Measurements from ENCODE around the gene C2orf80.
"Not testable (repeated sequence)": the region's sequence is repeated elsewhere in the genome, so short reads cannot be mapped to it uniquely, and the experiment has no call there.

The C2orf80 gene

DNA sequence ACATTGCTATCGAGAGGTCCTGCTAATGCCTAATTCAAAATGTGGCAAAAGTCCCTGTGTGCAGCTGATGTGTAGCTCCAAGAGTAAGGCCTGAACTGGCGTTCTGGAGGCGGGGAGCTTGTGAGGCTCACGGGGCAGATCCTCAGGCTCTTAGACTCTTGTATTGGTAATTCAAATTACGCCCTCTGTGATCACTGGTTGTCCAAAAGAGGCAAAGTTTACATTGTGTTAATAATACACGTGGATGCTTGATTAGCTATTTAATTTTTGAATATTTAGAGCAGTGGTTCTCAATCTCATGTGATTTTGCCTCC, 14.0 kb downstream of the C2orf80 start:
- no peak for DNase-seq

DNA sequence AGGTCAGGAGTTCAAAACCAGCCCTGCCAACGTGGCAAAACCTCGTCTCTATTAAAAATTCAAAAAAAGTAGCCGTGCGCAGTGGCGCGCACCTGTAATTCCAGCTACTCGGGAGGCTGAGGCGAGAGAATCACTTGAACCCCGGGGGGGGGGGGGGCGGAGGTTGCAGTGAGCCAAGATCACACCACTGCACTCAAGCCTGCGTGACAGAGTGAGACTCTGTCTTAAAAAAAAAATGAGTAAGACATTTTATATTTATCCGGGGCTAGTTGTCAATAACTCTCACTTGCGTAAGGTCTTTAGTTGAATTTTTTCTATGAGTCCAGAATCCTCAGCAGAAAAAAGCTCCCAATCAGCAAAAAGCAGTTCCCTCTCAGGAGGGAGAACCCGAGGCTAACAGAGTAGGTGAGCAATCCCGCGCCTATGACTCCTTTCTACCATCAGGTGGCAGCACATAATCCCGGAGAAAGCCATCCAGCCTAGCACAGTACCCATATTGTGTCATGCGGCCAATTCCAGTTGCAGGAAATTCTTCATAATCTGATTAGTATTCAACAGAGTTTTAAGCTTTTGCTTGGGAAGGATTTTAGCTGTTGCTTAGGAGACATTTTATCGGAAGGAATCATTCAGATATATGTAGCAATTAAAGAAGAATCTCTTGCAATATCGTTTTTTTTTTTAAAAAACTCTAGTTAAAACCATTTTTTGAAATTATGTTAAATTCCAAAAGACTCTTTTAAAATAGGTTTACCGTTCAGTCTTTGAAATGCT, 14.6 kb downstream of the C2orf80 start:
- DNase-seq, result peak; percentile 88

DNA sequence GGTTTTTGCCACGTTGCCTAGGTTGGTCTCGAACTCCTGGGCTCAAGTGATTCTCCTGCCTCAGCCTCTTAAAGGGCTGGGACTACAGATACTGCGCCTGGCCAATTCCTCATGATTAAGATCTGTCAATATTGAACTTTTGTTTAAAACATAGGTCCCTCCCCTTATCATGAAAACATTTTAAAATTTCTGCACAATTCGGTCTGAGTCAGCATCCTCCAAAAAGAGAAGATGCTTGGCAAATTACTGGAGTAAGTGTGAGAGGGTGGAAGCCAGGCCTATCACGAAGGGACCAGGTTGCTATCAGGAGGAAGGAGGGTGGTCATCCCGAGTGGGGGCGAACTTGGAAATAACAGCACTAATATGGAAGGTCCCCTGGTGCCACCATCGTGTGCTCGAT, 15.7 kb downstream of the C2orf80 start:
- no peak for DNase-seq

GRCh38 chr2:208172125-208172524, 17.7 kb downstream of the C2orf80 start:
- DNase-seq, result no peak

DNA sequence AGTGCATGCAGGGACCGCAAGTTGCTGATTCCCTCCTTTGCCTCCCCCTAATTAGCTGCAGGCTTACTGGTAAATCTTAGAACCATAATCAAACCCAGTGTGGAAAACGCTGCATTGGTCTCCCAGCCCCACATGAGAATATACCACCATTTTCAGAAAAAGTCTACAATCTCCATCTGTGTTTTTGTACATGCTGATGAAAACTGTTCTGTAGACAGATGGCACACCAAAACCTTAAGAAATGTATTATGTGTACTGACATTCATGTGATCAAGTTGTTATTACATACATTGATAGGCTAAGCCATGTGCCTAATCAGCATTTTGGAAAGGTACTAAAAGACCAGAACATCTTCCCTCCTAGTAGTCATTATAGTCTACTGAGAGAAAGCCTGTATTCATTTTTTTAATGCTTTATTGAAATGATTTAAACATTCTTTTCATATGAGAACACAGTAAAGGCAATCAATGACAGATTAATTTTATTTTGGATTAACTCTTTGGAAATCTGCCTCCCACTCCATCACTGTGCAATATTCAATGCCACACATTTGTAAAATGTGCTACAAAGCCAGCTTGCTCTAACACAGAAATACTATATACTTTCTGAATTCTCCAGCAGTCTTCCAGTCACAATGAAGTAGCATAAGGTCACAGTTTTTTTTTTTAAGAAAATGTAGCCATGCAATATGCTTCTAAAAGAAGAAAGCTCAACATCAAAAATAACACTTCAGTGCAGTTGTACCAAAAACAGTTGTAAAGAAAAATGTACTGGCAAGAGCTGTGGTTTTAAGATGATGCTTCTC, 24.7 kb downstream of the C2orf80 start:
- no peak for DNase-seq

DNA sequence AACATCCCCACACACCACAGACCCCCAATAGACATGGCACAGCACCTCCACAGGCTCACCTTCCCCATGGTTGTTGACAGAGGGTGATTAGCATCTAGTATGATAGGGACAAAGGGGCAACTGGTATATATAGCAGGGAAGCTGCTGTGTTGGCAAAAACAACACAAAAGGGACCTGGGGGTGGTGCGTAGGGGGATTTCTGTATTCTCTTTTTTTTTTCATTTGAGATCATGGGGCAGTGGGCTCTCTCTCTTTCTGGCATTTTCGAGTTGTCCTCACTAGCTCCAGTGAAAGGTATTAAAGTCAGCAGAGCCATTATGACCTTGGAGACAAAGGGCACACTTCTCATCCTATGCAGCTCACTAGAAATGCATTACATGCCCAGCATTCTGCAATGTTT, 26.3 kb downstream of the C2orf80 start, which contains the start of gene CRYGA:
CRYGA (minus strand) TSS at position 101 of the 400 bp plus-strand sequence; CDS start at position 68, 33 bp downstream.
- no peak for DNase-seq

GRCh38 chr2:208156439-208156838, 33.4 kb downstream of the C2orf80 start:
- DNase-seq, result no peak

DNA sequence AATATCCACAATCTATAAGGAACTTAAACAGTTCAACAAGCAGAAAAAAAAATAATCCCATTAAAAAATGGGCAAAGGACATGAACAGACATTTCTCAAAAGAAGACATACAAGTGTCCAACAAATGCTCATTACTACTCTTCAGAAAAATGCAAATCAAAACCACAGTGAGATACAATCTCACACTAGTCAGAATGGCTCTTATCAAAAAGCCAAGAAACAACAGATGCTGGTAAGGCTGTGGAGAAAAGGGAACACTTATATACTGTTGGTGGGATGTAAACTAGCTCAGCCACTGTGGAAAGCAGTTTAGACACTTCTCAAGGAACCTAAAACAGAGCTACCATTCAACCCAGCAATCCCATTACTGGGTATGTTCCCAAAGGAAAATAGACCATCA, 36.7 kb downstream of the C2orf80 start:
- DNase-seq, result no peak

- DNase-seq, result no peak
Measured at GRCh38 chr2:208150956-208151355, 38.9 kb downstream of the C2orf80 start.

DNA sequence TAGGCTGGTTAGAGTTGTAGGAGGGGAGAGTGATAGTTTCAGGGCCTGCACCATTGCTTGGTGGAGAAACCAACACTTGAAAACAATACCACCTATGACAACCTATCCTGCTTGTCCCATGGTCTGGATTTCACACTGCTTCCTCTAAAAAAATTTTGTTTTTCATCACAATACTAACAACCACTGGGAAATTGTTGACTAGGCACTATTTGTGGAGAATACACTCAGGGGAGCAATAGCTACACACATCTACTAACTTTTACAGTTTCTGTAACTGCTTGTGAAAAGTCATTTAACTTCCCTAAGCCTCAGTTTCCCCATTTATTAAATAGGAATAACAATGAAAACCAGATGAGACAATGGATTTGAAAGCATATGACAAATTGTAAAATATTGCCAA, 39.7 kb downstream of the C2orf80 start:
- no peak for DNase-seq

GRCh38 chr2:208148803-208149202, 41.0 kb downstream of the C2orf80 start:
- no peak for DNase-seq

DNA sequence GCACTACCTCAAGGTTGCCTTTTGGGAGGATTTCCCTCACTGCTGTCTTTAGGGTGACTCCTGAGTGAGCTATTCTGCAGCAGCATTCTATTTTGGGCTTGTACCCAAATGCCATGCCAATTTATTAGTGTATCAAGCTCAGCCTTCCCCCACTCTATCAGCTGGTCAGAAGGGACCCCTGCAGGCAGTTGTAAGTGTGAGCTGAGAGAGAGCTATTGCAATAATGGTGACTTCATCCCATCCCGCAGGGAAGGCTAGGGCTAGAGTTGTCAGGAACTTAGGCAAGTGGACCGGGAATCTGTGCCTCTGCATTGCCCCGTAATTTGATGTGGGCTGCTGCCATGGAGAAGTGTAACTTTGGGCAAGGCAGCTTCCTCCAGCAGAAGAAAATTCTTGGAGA, 42.1 kb downstream of the C2orf80 start:
- no peak for DNase-seq

DNA sequence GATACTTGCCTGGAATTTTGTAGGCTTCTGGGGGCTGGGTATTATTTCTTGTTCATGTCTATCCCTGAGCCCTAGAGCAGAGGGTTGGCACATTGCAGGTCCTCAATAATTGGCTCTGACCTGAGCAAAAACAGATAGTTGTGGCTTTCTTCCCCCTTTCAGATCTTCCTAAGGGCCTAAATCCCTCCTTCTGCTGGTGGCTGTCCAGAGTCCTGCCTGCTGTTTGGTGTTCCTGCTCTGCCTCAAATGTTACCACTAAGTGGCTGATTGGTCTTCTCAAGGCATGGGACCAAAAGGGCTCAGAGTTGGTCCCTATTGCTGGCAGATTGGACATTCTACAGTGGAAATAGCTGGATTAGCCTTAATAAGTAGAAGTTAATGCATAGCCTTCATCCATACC, 42.8 kb downstream of the C2orf80 start:
- no peak for DNase-seq

GRCh38 chr2:208146006-208146405, 43.8 kb downstream of the C2orf80 start, which contains the start of gene CRYGB:
Gene CRYGB, minus strand, starts transcription at chr2:208146158. Its CDS starts 38 bp downstream, at chr2:208146120.
- no peak for DNase-seq

DNA sequence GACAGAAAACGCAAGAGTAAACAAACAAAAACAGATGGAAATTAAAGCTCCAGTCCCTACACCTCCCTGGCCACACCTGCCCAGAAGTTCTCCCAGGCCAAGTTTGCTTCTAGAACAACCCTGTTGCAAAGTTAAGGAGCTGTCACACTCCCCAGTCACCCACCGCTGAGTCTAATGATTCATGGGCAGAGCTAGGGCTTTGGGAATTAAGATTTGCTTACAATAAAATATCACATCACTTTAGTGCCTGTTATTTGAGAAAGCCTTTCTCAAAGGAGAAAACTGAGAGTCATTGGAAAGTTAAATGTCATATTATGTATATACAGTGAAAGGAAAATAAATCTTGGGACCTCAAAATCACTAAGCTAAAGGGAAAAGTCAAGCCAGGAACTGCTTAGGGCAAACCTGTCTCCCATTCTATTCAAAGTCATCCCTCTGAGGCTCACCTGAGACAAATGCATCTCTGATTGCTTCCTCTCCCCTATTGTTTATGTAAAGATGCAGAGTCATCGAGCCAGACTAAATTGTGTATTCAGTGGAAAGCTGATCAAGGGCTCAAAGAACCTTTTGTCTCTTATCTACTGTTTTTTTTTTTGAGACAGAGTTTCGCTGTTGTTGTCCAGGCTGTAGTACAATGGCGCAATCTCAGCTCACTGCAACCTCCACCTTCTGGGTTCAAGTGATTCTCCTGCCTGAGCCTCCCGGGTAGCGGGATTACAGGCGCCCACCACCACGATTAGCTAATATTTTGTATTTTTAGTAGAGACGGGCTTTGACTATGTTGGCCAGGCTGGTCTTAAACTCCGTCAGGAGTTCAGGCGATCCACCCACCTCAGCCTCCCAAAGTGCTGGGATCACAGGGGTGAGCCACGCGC, 46.7 kb downstream of the C2orf80 start:
- DNase-seq, result no peak

- DNase-seq, result peak; percentile 59
Measured at GRCh38 chr2:208142240-208142924, 47.4 kb downstream of the C2orf80 start.

- no peak for DNase-seq
Measured at GRCh38 chr2:208139447-208139846, 50.4 kb downstream of the C2orf80 start.

DNA sequence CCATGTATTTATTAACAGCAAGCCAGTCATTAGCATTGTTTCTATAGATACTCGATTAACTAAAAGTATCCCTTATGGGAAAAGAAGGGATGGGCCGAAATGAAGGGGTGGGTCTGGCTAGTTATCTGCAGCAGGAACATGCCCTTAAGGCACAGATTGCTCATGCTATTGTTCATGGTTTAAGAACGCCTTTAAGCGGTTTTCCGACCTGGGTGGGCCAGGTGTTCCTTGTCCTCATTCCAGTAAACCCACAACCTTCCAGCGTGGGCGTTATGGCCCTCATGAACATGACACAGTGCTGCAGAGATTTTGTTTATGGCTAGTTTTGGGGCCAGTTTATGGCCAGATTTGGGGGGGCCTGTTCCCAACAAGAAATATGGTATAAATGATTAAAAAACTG, 51.5 kb downstream of the C2orf80 start:
- DNase-seq, result not testable (repeated sequence)

- no peak for DNase-seq
Measured at GRCh38 chr2:208136716-208137094, 53.1 kb downstream of the C2orf80 start.

DNA sequence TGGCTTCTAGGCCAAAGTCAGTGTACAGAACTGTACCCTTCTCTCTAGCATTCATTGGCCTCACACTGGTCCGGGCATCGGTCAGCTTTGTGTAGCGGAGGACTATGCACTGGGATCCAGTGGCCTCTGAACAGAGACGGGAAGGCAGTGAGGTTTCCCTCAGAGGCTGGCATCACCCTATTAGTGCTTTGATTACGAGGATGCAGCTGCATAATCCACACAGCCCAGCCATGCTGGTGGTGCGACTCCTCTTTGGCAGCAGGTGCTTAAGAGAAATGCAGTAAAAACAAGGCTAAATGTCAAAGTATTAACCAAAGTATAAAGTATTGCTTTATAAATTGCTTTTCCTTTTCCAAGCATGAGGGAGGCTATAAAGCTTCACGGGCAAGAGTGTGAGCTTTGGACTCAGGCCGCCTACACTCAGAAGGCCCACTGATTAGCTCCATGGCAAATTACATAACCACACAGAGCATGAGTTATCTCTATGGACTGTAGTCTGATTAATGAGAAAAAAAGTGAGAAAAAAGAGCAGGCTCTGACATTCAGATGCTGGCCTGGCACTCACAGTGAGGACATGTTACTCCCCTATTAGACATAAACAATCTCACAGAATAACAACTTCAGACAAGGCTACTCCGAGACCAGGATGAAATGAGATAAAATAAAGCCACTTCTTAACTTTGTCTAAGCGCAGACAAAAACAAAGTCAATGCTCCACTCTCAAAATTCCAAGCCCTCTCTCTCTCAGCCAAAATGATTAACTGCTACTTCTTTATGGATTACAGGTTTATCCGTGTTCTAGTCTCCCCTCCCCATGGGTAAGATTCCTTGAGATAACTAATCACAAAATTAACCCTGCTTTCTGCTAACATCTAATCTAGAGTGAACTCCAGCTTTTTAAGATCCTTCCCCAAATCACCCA, 53.8 kb downstream of the C2orf80 start:
- no peak for DNase-seq

DNA sequence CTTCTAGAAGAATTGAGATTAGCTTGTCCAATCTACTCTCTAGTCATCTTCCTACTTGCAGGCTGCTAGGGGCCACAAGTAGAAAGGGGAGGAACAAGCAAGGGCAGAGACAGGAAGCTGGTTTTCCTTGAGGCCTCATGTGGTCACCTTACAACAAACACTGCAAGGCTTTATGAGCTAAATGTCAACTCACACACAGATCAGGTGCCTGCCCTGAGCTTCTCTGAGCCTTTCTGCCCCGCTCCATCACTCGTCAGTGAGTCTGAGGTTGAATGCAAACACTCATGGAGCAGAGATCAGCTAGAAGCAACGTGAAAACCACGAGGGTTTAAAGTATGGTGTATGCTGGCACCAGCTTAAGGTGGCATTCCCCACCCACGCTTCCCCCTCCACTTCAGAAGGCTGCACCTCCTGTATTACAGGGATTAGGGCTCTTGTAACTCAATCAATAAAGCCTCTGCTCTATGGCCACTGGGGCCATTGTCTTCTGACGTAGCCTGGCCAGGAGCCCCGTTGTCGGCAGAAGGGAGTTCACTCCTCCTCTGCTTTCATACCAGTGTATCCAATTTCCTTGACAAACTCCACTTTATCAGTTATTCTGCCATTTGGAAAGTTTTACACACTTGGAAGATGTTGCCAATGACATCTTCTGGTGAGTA, 54.8 kb downstream of the C2orf80 start:
- no peak for DNase-seq

All from NCI-H1694 (cell line).